Thoracic aorta (tissue), 2 donors: Measurements from ENCODE around the gene ZNF398. TPM values are rescaled to one million over a fixed set of nuclear protein-coding genes. Genes with fewer than 3 reads are reported as not detected.
"Not testable (repeated sequence)": the region's sequence is repeated elsewhere in the genome, so short reads cannot be mapped to it uniquely, and the experiment has no call there.

ENCODE experiments used
- ATAC-seq: fragments of 150-250 bp; one replicate; pipeline ENCODE4 v1.8.0; 2017; ENCODE audit warnings: low read depth; ENCODE audit not compliant: insufficient number of reproducible peaks, low FRiP score
- DNase-seq: peaks from one replicate; pipeline ENCODE4 v3.0.0-alpha.2; 2020; ENCODE audit warnings: low spot score
- H3K27ac ChIP-seq, 2 donors: fragments of 200-600 bp; sonication (generic); 1 replicate in 1 of 2; 2 replicates in 1 of 2; pipeline ENCODE4 v1.5.1; 2016; ENCODE audit warnings: mild to moderate bottlenecking in 2 of 2, moderate library complexity in 2 of 2
- H3K27me3 ChIP-seq: fragments of 200-600 bp; sonication (generic); replicated peaks from 2 replicates; pipeline ENCODE4 v1.6.0; 2016; ENCODE audit warnings: mild to moderate bottlenecking; ENCODE audit not compliant: insufficient read depth
- H3K36me3 ChIP-seq: fragments of 200-600 bp; sonication (generic); one replicate; pipeline ENCODE4 v1.5.1; 2016
- H3K4me1 ChIP-seq, 2 donors: fragments of 200-600 bp; sonication (generic); 1 replicate in 1 of 2; 2 replicates in 1 of 2; pipeline versions ENCODE4 v1.5.1 to v1.6.0; 2016; ENCODE audit warnings: low read depth in 2 of 2, mild to moderate bottlenecking in 1 of 2; ENCODE audit not compliant: control insufficient read depth in 1 of 2
- H3K4me3 ChIP-seq: fragments of 200-600 bp; sonication (generic); 2 replicates; pipeline ENCODE4 v1.5.1; 2016; ENCODE audit warnings: mild to moderate bottlenecking
- H3K9me3 ChIP-seq: fragments of 200-600 bp; sonication (generic); 2 replicates; pipeline ENCODE4 v1.5.1; 2016
- CTCF ChIP-seq: fragments of 200-600 bp; sonication (generic); IDR thresholded peaks from one replicate; pipeline ENCODE4 v1.5.1; 2019; ENCODE audit warnings: antibody characterized with exemption
- total RNA-seq, 2 donors: library from RNA; depleted of rRNA; stranded (reverse); fragments of >200 nt; gene quantifications; one replicate each; pipeline versions ENCODE4 v1.1.0 to v1.2.3, GENCODE V29; 2016

Gene ZNF398
- total RNA-seq, 2 donors from 2014 or later, result 16.2 to 31.5 TPM

DNA sequence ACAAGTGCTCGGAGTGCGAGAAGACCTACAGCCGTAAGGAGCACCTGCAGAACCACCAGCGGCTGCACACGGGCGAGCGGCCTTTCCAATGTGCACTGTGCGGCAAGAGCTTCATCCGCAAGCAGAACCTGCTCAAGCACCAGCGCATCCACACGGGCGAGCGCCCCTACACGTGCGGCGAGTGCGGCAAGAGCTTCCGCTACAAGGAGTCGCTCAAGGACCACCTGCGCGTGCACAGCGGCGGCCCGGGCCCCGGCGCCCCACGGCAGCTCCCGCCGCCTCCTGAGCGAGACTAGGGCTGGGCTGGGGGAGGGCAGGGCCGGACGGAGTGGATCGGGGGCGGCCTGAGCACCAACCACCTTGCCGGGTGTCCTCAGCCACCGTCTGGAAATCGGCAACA is 77.1 kb downstream of the ZNF398 start:
- DNase-seq (no peak), ATAC-seq (no peak)
- no peak overlapping the region for H3K4me3 ChIP-seq
- H3K27me3 ChIP-seq, result no peaks in the 10 kb centered on the region
- H3K4me1 ChIP-seq, result no peaks in the 10 kb centered on the region
- H3K27ac ChIP-seq, result no peak overlapping the region
- H3K9me3 ChIP-seq, result no peaks in the 10 kb centered on the region
- TF ChIP-seq CTCF, result no peak
- peaks cover 29% of the 10 kb centered on the region for H3K36me3 ChIP-seq

DNA sequence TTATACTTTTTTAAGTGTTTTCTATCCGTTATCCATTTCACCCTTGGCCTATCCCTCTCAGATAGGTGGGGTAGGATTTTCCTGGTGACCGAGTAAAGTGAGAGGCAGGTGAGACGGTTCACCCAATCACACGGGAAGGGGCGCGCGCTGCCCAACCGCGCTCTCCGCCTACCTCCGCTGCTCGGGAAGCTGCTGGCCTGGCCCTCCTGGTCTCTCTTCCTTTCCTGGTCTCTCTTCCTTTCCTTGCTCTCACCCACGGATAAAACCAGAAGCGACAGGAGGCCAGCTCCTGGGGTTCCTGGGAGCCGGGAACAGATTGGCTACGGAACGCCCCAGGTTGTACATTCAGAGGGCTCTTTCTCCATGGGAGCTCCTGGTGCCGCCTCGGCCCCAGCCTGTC is 77.9 kb downstream of the ZNF398 start:
- DNase-seq (no peak), ATAC-seq (no peak)
- no peaks in the 10 kb centered on the region for H3K4me1 ChIP-seq
- no peak overlapping the region for H3K4me3 ChIP-seq
- no peaks in the 10 kb centered on the region for H3K27me3 ChIP-seq
- no peak for TF ChIP-seq CTCF
- H3K27ac ChIP-seq, result no peak overlapping the region
- no peaks in the 10 kb centered on the region for H3K9me3 ChIP-seq
- H3K36me3 ChIP-seq, result peaks cover 27% of the 10 kb centered on the region

DNA sequence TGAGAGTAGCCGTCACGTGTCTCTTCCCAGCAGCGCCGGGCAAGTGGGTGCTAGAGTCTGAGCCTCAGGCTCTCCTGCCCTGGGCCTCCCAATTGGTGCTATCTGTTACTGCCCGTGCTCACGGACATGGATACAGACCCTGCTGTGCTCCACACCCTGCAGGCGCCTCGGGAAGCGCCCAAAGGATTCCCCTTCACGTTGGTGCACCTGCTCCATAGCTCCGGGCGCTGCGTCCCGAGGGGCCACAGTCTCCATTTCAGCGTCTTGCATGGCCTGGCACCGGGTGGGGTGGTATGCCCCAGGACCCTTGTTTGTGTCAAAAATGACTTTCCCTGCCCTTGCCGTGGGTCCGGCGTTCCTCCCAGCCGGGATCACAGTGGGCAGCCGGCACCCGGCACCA is 78.4 kb downstream of the ZNF398 start:
- Histone ChIP-seq H3K27ac (no peak overlapping the region), H3K4me1 (no peaks in the 10 kb centered on the region), H3K4me3 (no peak overlapping the region), H3K36me3 (peaks cover 23% of the 10 kb centered on the region), H3K9me3 (no peaks in the 10 kb centered on the region), H3K27me3 (no peaks in the 10 kb centered on the region)
- ATAC-seq (no peak), DNase-seq (no peak)
- no peak for TF ChIP-seq CTCF

DNA sequence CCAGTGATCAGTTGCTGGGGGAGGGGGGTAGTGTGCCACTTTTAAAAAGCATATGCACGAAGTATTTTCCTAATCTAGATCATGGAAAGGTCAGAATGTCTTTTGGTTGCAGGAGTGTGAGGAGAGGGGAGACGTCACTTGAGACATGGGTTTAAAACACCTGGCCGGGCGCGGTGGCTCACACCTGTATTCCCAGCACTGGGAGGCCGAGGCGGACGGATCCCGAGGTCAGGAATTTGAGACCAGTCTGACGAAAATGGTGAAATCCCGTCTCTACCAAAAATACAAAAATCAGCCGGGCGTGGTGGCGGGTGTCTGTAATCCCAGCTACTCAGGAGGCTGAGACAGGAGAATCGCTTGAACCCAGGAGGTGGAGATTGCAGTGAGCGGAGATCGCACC is 79.1 kb downstream of the ZNF398 start:
- peaks cover 23% of the 10 kb centered on the region for H3K36me3 ChIP-seq
- H3K9me3 ChIP-seq, H3K27me3 ChIP-seq, ATAC-seq, DNase-seq, H3K4me3 ChIP-seq, H3K4me1 ChIP-seq, H3K27ac ChIP-seq: not testable (repeated sequence)

GRCh38 chr7:149226840-149227494 is 79.7 kb downstream of the ZNF398 start:
- H3K4me1 ChIP-seq, result no peaks in the 10 kb centered on the region
- H3K27me3 ChIP-seq, result no peaks in the 10 kb centered on the region
- no peak for TF ChIP-seq CTCF
- no peak overlapping the region for H3K4me3 ChIP-seq
- DNase-seq (no peak), ATAC-seq (no peak)
- no peaks in the 10 kb centered on the region for H3K9me3 ChIP-seq
- H3K27ac ChIP-seq, result no peak overlapping the region
- H3K36me3 ChIP-seq, result peaks cover 19% of the 10 kb centered on the region

GRCh38 chr7:149228831-149229471 is 81.7 kb downstream of the ZNF398 start:
- no peak for TF ChIP-seq CTCF
- no peak for DNase-seq
- no peaks in the 10 kb centered on the region for H3K4me1 ChIP-seq
- no peaks in the 10 kb centered on the region for H3K27me3 ChIP-seq
- H3K4me3 ChIP-seq, result no peak overlapping the region
- no peak overlapping the region for H3K27ac ChIP-seq
- H3K9me3 ChIP-seq, result no peaks in the 10 kb centered on the region
- ATAC-seq, result no peak
- H3K36me3 ChIP-seq, result peaks cover 12% of the 10 kb centered on the region
